ENCODE measurements around the gene TSPAN8. TPM values are rescaled to one million over a fixed set of nuclear protein-coding genes. Genes with fewer than 3 reads are reported as not detected.
"Not testable (repeated sequence)": the region's sequence is repeated elsewhere in the genome, so short reads cannot be mapped to it uniquely, and the experiment has no call there.

TSPAN8 gene
- total RNA-seq, 1 donor: not detected

GRCh38 chr12:71125515-71125914 is 32.3 kb downstream of the TSPAN8 start:
- Histone ChIP-seq H3K27me3 (ENCODE audit: insufficient read depth, low read length) (no peaks in the 10 kb centered on the region), H3K4me3 (ENCODE audit: low read length) (no peak overlapping the region), H3K4me1 (ENCODE audit: insufficient read depth, low read length) (no peaks in the 10 kb centered on the region), H3K9me3 (ENCODE audit: low read depth, low read length) (no peaks in the 10 kb centered on the region)

GRCh38 chr12:71124835-71125460 is 32.9 kb downstream of the TSPAN8 start:
- Histone ChIP-seq H3K9me3 (ENCODE audit: low read depth, low read length) (no peaks in the 10 kb centered on the region), H3K4me3 (ENCODE audit: low read length) (no peak overlapping the region), H3K27me3 (ENCODE audit: insufficient read depth, low read length) (no peaks in the 10 kb centered on the region), H3K4me1 (ENCODE audit: insufficient read depth, low read length) (no peaks in the 10 kb centered on the region)

GRCh38 chr12:71113148-71113547 is 44.7 kb downstream of the TSPAN8 start:
- H3K9me3 ChIP-seq (ENCODE audit: low read depth, low read length); H3K27me3 ChIP-seq (ENCODE audit: insufficient read depth, low read length); H3K4me1 ChIP-seq (ENCODE audit: insufficient read depth, low read length); H3K4me3 ChIP-seq (ENCODE audit: low read length): not testable (repeated sequence)

GRCh38 chr12:71109834-71110233 is 48.0 kb downstream of the TSPAN8 start:
- no peaks in the 10 kb centered on the region for H3K4me1 ChIP-seq (ENCODE audit: insufficient read depth, low read length)
- no peak overlapping the region for H3K4me3 ChIP-seq (ENCODE audit: low read length)
- H3K9me3 ChIP-seq (ENCODE audit: low read depth, low read length): no peaks in the 10 kb centered on the region

GRCh38 chr12:71108355-71108754 is 49.4 kb downstream of the TSPAN8 start:
- H3K4me1 ChIP-seq (ENCODE audit: insufficient read depth, low read length): no peaks in the 10 kb centered on the region
- H3K27me3 ChIP-seq (ENCODE audit: insufficient read depth, low read length): no peaks in the 10 kb centered on the region
- H3K9me3 ChIP-seq (ENCODE audit: low read depth, low read length): no peaks in the 10 kb centered on the region
- H3K4me3 ChIP-seq (ENCODE audit: low read length): no peak overlapping the region

More at GRCh38 chr12:71109834-71110233, 48.0 kb downstream of the TSPAN8 start:
- no peaks in the 10 kb centered on the region for H3K27me3 ChIP-seq (ENCODE audit: insufficient read depth, low read length)

GRCh38 chr12:71107936-71108335 is 49.9 kb downstream of the TSPAN8 start:
- H3K4me1 ChIP-seq (ENCODE audit: insufficient read depth, low read length): no peaks in the 10 kb centered on the region
- no peak overlapping the region for H3K4me3 ChIP-seq (ENCODE audit: low read length)
- H3K9me3 ChIP-seq (ENCODE audit: low read depth, low read length): no peaks in the 10 kb centered on the region
- no peaks in the 10 kb centered on the region for H3K27me3 ChIP-seq (ENCODE audit: insufficient read depth, low read length)

GRCh38 chr12:71105956-71106355 is 51.8 kb downstream of the TSPAN8 start:
- Histone ChIP-seq H3K4me3 (ENCODE audit: low read length) (no peak overlapping the region), H3K27me3 (ENCODE audit: insufficient read depth, low read length) (no peaks in the 10 kb centered on the region), H3K4me1 (ENCODE audit: insufficient read depth, low read length) (no peaks in the 10 kb centered on the region), H3K9me3 (ENCODE audit: low read depth, low read length) (no peaks in the 10 kb centered on the region)

GRCh38 chr12:71092290-71092689 is 65.5 kb downstream of the TSPAN8 start:
- H3K9me3 ChIP-seq (ENCODE audit: low read depth, low read length): peaks cover 15% of the 10 kb centered on the region
- H3K4me3 ChIP-seq (ENCODE audit: low read length): no peak overlapping the region
- H3K27me3 ChIP-seq (ENCODE audit: insufficient read depth, low read length): no peaks in the 10 kb centered on the region
- no peaks in the 10 kb centered on the region for H3K4me1 ChIP-seq (ENCODE audit: insufficient read depth, low read length)

GRCh38 chr12:71090971-71091370 is 66.8 kb downstream of the TSPAN8 start:
- H3K27me3 ChIP-seq (ENCODE audit: insufficient read depth, low read length): no peaks in the 10 kb centered on the region
- H3K4me3 ChIP-seq (ENCODE audit: low read length): no peak overlapping the region
- no peaks in the 10 kb centered on the region for H3K4me1 ChIP-seq (ENCODE audit: insufficient read depth, low read length)
- H3K9me3 ChIP-seq (ENCODE audit: low read depth, low read length): peaks cover 9% of the 10 kb centered on the region

GRCh38 chr12:71085575-71085974 is 72.2 kb downstream of the TSPAN8 start:
- Histone ChIP-seq H3K4me1 (ENCODE audit: insufficient read depth, low read length) (no peaks in the 10 kb centered on the region), H3K9me3 (ENCODE audit: low read depth, low read length) (peaks cover 3% of the 10 kb centered on the region), H3K4me3 (ENCODE audit: low read length) (no peak overlapping the region), H3K27me3 (ENCODE audit: insufficient read depth, low read length) (no peaks in the 10 kb centered on the region)

GRCh38 chr12:71075743-71076142 is 82.1 kb downstream of the TSPAN8 start:
- no peaks in the 10 kb centered on the region for H3K4me1 ChIP-seq (ENCODE audit: insufficient read depth, low read length)
- no peak overlapping the region for H3K4me3 ChIP-seq (ENCODE audit: low read length)
- H3K27me3 ChIP-seq (ENCODE audit: insufficient read depth, low read length): no peaks in the 10 kb centered on the region
- H3K9me3 ChIP-seq (ENCODE audit: low read depth, low read length): peaks cover 5% of the 10 kb centered on the region

Other genes with a start within 250 kb of the TSPAN8 start
- gene PTPRR, start 237.3 kb downstream of the TSPAN8 start, total RNA-seq: not detected

Data from mononuclear cell (primary cell).